ENCODE measurements around the gene MTG1. TPM values are rescaled to one million over a fixed set of nuclear protein-coding genes. Genes with fewer than 3 reads are reported as not detected.
"Not testable (repeated sequence)": the region's sequence is repeated elsewhere in the genome, so short reads cannot be mapped to it uniquely, and the experiment has no call there.

Gene MTG1
- total RNA-seq, 1 donor from 2014 or later: 44.0 TPM

DNA sequence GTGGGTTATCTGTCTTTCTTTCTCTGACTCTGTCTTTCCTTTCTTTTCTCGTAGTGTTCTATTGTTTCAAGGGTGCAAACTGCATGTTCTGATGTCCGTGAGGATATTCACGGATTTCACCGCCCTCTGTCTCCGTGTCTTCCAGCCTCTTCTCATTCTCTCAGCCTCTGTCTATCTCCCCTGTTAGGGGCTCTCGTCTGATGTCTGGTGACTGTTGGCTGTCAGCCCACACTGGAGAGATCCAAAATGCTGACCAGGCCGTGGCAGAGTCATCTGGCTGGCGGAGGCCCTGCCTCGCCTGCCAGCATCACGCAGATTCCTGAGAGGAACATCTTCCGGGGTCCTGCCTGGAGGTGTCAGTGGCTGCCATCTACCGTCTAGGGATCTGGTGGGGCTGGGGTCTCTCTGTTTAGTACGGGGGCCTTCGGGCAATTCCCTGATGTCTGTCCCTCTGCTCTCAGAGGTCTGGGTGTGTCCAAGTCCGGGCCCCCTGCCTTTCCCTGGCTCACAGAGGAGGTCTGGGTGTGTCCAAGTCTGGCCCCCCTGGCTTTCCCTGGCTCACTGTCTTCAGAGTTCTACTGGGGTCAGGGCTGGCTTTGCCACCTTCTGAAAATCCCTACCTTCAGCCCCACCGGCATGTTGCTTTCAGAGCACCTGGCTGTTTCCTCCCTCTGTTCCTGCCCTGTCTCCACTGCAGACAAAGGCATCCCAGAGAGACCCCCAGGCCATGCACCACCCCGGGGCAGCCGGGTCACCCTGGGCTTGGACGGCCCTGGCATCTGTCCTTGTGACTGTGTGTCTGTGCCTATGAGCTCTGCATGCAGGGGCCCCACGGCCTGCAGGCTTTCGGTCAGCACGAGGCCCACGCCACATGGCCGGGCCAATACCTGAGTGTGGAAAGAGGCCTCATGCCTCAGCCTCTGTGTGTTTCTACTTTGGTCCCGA, 45.8 kb downstream of the MTG1 start:
- no peak overlapping the region for H3K4me3 Mint-ChIP-seq (ENCODE audit: unreplicated experiment)
- H3K27ac ChIP-seq (ENCODE audit: low read depth, low read length): no peak overlapping the region
- peaks cover 2% of the 10 kb centered on the region for H3K27me3 Mint-ChIP-seq (ENCODE audit: low read depth, unreplicated experiment)
- peaks cover 4% of the 10 kb centered on the region for H3K36me3 Mint-ChIP-seq (ENCODE audit: low read depth, unreplicated experiment)
- H3K9me3 Mint-ChIP-seq (ENCODE audit: unreplicated experiment): peaks cover 13% of the 10 kb centered on the region
- H3K27me3 ChIP-seq (ENCODE audit: insufficient read depth, low read length): no peaks in the 10 kb centered on the region
- H4K20me1 ChIP-seq (ENCODE audit: insufficient read depth, low read length): peaks cover 4% of the 10 kb centered on the region
- H3K4me1 ChIP-seq (ENCODE audit: insufficient read depth, low read length): no peaks in the 10 kb centered on the region
- no peak overlapping the region for H3K9ac ChIP-seq (ENCODE audit: low read length)
- H3K79me2 ChIP-seq (ENCODE audit: insufficient read depth, low read length): no peaks in the 10 kb centered on the region
- no peak overlapping the region for H2AFZ ChIP-seq (ENCODE audit: low read depth, low read length)
- H3K4me3 ChIP-seq (ENCODE audit: insufficient read depth, low read depth, low read length): no peak overlapping the region
- H3K27ac Mint-ChIP-seq (ENCODE audit: unreplicated experiment): no peak overlapping the region
- H3K9me3 ChIP-seq (ENCODE audit: insufficient read depth, low read depth, low read length): no peaks in the 10 kb centered on the region
- H3K36me3 ChIP-seq (ENCODE audit: insufficient read depth, low read length): no peaks in the 10 kb centered on the region
- no peak for DNase-seq (ENCODE audit: low read depth)
- peaks cover 4% of the 10 kb centered on the region for H3K4me1 Mint-ChIP-seq (ENCODE audit: low read depth, unreplicated experiment)
- TF ChIP-seq, protein P1, sequence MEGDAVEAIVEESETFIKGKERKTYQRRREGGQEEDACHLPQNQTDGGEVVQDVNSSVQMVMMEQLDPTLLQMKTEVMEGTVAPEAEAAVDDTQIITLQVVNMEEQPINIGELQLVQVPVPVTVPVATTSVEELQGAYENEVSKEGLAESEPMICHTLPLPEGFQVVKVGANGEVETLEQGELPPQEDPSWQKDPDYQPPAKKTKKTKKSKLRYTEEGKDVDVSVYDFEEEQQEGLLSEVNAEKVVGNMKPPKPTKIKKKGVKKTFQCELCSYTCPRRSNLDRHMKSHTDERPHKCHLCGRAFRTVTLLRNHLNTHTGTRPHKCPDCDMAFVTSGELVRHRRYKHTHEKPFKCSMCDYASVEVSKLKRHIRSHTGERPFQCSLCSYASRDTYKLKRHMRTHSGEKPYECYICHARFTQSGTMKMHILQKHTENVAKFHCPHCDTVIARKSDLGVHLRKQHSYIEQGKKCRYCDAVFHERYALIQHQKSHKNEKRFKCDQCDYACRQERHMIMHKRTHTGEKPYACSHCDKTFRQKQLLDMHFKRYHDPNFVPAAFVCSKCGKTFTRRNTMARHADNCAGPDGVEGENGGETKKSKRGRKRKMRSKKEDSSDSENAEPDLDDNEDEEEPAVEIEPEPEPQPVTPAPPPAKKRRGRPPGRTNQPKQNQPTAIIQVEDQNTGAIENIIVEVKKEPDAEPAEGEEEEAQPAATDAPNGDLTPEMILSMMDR (IDR thresholded peaks at IDR 0.05; ENCODE audit: insufficient read depth, low read depth, low read length): no peak
- no peak for TF ChIP-seq EZH2 (IDR thresholded peaks at IDR 0.05; ENCODE audit: insufficient read depth, low read length)
- no peak for FAIRE-seq
- no peak overlapping the region for H3K4me2 ChIP-seq (ENCODE audit: low read length)

DNA sequence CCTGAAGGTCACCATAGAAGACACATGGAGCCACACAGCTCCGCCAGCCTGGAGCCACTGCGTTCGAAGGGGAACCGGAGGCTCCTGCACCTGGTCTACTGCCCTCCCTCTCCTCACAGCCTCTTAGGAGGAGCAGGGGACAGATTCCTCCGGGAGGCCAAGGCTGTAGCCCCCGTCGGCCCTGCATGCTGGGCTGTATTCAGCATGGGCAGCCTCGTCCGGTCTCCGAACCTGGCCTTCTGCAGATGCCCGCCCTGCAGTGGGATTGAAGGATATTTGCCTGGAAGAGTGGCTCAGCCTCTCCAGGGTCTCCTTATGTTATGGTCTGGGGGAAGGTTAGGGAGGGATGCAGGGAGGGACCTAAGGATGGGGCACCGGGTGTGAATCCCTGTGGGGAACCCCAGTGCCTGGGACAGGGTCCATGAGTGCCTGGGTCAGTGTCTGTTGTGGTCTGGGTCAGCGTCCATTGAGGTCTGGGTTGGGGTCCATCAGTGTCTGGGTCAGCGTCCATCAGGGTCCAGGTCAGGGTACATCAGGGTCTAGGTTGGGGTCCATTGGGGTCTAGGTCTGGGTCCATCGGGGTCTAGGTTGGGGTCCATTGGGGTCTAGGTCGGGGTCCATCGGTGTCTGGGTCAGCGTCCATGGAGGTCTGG, 46.8 kb downstream of the MTG1 start:
- no peak for DNase-seq (ENCODE audit: low read depth)
- Mint-ChIP-seq H3K4me1 (ENCODE audit: low read depth, unreplicated experiment) (peaks cover 4% of the 10 kb centered on the region), H3K27me3 (ENCODE audit: low read depth, unreplicated experiment) (peaks cover 5% of the 10 kb centered on the region), H3K27ac (ENCODE audit: unreplicated experiment) (no peak overlapping the region), H3K9me3 (ENCODE audit: unreplicated experiment) (peaks cover 17% of the 10 kb centered on the region), H3K36me3 (ENCODE audit: low read depth, unreplicated experiment) (peaks cover 4% of the 10 kb centered on the region), H3K4me3 (ENCODE audit: unreplicated experiment) (no peak overlapping the region)
- no peaks in the 10 kb centered on the region for H3K9me3 ChIP-seq (ENCODE audit: insufficient read depth, low read depth, low read length)
- H3K9ac ChIP-seq (ENCODE audit: low read length): no peak overlapping the region
- no peaks in the 10 kb centered on the region for H3K27me3 ChIP-seq (ENCODE audit: insufficient read depth, low read length)
- no peaks in the 10 kb centered on the region for H3K36me3 ChIP-seq (ENCODE audit: insufficient read depth, low read length)
- no peak for FAIRE-seq
- TF ChIP-seq, protein P1 (IDR thresholded peaks at IDR 0.05; ENCODE audit: insufficient read depth, low read depth, low read length): no peak
- TF ChIP-seq EZH2 (IDR thresholded peaks at IDR 0.05; ENCODE audit: insufficient read depth, low read length): no peak
- H3K4me1 ChIP-seq (ENCODE audit: insufficient read depth, low read length): no peaks in the 10 kb centered on the region
- H3K4me3 ChIP-seq (ENCODE audit: insufficient read depth, low read depth, low read length): no peak overlapping the region
- no peak overlapping the region for H3K4me2 ChIP-seq (ENCODE audit: low read length)
- peaks cover 4% of the 10 kb centered on the region for H4K20me1 ChIP-seq (ENCODE audit: insufficient read depth, low read length)
- H3K27ac ChIP-seq (ENCODE audit: low read depth, low read length): no peak overlapping the region
- H2AFZ ChIP-seq (ENCODE audit: low read depth, low read length): no peak overlapping the region
- H3K79me2 ChIP-seq (ENCODE audit: insufficient read depth, low read length): no peaks in the 10 kb centered on the region

DNA sequence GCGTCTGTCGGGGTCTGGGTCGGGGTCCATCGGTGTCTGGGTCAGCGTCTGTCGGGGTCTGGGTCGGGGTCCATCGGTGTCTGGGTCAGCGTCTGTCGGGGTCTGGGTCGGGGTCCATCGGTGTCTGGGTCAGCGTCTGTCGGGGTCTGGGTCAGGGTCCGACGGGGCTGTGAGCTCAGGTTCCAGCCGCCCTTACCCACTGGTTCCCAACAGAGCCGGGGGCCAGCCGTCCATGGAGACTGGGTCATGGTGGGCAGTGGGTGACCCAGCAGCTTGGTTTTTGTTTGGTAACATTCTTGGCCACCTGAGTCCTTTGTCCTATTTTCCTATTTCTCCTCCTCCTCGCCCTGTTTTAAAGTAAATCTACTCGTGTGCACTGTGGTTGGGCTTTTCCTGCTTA, 47.4 kb downstream of the MTG1 start:
- not testable (repeated sequence) for H3K4me2 ChIP-seq (ENCODE audit: low read length); H3K27ac ChIP-seq (ENCODE audit: low read depth, low read length); H3K9ac ChIP-seq (ENCODE audit: low read length); H3K79me2 ChIP-seq (ENCODE audit: insufficient read depth, low read length); FAIRE-seq; DNase-seq (ENCODE audit: low read depth); H3K36me3 Mint-ChIP-seq (ENCODE audit: low read depth, unreplicated experiment); H4K20me1 ChIP-seq (ENCODE audit: insufficient read depth, low read length); H3K9me3 ChIP-seq (ENCODE audit: insufficient read depth, low read depth, low read length); H3K4me3 Mint-ChIP-seq (ENCODE audit: unreplicated experiment); H2AFZ ChIP-seq (ENCODE audit: low read depth, low read length); H3K36me3 ChIP-seq (ENCODE audit: insufficient read depth, low read length); H3K4me1 Mint-ChIP-seq (ENCODE audit: low read depth, unreplicated experiment); H3K27me3 Mint-ChIP-seq (ENCODE audit: low read depth, unreplicated experiment); H3K27me3 ChIP-seq (ENCODE audit: insufficient read depth, low read length); H3K27ac Mint-ChIP-seq (ENCODE audit: unreplicated experiment); H3K4me3 ChIP-seq (ENCODE audit: insufficient read depth, low read depth, low read length); H3K4me1 ChIP-seq (ENCODE audit: insufficient read depth, low read length)
- peaks cover 17% of the 10 kb centered on the region for H3K9me3 Mint-ChIP-seq (ENCODE audit: unreplicated experiment)

Data from astrocyte (in vitro differentiated cells and primary cell).